Measurements from ENCODE around the gene GNAQ. TPM values are rescaled to one million over a fixed set of nuclear protein-coding genes. Genes with fewer than 3 reads are reported as not detected.

The GNAQ gene
- total and polyA plus RNA-seq, 8 donors = 55.5 to 95.5 (median 62.8) TPM

GRCh38 chr9:77927265-77927664 is 104.3 kb downstream of the GNAQ start:
- H3K4me3 ChIP-seq = no peak overlapping the region
- ATAC-seq = peak; percentile 79
- H3K27ac ChIP-seq = peak overlapping the region in 1 of 2 donors; percentile 20
- peaks cover 0 to 1% of the 10 kb centered on the region in 2 donors for H3K36me3 ChIP-seq
- H3K9me3 ChIP-seq = no peaks in the 10 kb centered on the region
- H3K4me1 ChIP-seq = peaks cover 12 to 37% of the 10 kb centered on the region in 2 donors
- intact Hi-C loops (cut with DNase I) = no loop called here
- no peak for DNase-seq
- TF ChIP-seq, protein P1, sequence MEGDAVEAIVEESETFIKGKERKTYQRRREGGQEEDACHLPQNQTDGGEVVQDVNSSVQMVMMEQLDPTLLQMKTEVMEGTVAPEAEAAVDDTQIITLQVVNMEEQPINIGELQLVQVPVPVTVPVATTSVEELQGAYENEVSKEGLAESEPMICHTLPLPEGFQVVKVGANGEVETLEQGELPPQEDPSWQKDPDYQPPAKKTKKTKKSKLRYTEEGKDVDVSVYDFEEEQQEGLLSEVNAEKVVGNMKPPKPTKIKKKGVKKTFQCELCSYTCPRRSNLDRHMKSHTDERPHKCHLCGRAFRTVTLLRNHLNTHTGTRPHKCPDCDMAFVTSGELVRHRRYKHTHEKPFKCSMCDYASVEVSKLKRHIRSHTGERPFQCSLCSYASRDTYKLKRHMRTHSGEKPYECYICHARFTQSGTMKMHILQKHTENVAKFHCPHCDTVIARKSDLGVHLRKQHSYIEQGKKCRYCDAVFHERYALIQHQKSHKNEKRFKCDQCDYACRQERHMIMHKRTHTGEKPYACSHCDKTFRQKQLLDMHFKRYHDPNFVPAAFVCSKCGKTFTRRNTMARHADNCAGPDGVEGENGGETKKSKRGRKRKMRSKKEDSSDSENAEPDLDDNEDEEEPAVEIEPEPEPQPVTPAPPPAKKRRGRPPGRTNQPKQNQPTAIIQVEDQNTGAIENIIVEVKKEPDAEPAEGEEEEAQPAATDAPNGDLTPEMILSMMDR (IDR thresholded peaks at IDR 0.05) = no peak
- no peaks in the 10 kb centered on the region for H3K27me3 ChIP-seq

- DNase-seq (no peak), ATAC-seq (peak; percentile 58)
- H3K4me3 ChIP-seq = no peak overlapping the region
- H3K9me3 ChIP-seq = no peaks in the 10 kb centered on the region
- peaks cover 12 to 37% of the 10 kb centered on the region in 2 donors for H3K4me1 ChIP-seq
- TF ChIP-seq, protein P1 (IDR thresholded peaks at IDR 0.05) = no peak
- no peaks in the 10 kb centered on the region for H3K27me3 ChIP-seq
- intact Hi-C loops (cut with DNase I) = no loop called here
- peaks cover 0 to 7% of the 10 kb centered on the region in 2 donors for H3K36me3 ChIP-seq
- peak overlapping the region in 1 of 2 donors; percentile 20 for H3K27ac ChIP-seq
Measured at GRCh38 chr9:77926371-77926878, 105.2 kb downstream of the GNAQ start.

GRCh38 chr9:77922591-77922990 is 109.0 kb downstream of the GNAQ start:
- intact Hi-C loops (cut with DNase I) = no loop called here
- no peak for ATAC-seq

GRCh38 chr9:77917800-77918199 is 113.8 kb downstream of the GNAQ start:
- no peak for DNase-seq
- TF ChIP-seq, protein P1 (IDR thresholded peaks at IDR 0.05) = no peak

More at GRCh38 chr9:77922591-77922990, 109.0 kb downstream of the GNAQ start:
- Histone ChIP-seq H3K36me3 (peaks cover 0 to 26% of the 10 kb centered on the region in 2 donors), H3K4me3 (no peak overlapping the region), H3K27ac (no peak overlapping the region), H3K9me3 (no peaks in the 10 kb centered on the region), H3K27me3 (no peaks in the 10 kb centered on the region), H3K4me1 (peaks cover 11 to 38% of the 10 kb centered on the region in 2 donors)
- DNase-seq = no peak
- TF ChIP-seq, protein P1 (IDR thresholded peaks at IDR 0.05) = no peak

DNA sequence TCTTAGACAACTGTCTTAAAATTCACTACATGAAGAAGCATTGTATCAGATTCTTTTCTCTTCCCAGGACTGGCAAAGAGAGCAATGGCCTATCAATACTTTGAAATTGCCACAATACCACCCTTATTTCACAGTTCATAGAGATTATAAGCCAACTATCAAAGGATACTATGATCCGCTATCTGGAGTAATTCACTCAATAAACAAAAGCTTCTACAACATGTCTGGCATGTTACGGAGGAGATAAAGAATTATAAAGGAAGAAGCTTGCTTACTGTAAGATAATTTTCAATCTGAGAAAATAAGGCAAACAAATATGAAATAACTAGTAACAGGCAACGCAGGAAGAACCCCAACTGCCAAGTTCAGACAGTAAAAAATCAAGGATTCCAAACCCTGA is 114.8 kb downstream of the GNAQ start:
- intact Hi-C loops (cut with DNase I) = loop anchor here in 1 of 2 donors (10.0 kb wide), 1 partner anchor 62 kb away; no protein-coding TSS in a partner anchor
- Histone ChIP-seq H3K36me3 (peaks cover 0 to 20% of the 10 kb centered on the region in 2 donors), H3K27me3 (no peaks in the 10 kb centered on the region), H3K4me1 (peaks cover 0 to 39% of the 10 kb centered on the region in 2 donors), H3K27ac (no peak overlapping the region), H3K4me3 (no peak overlapping the region), H3K9me3 (no peaks in the 10 kb centered on the region)
- ATAC-seq (no peak), DNase-seq (no peak)
- TF ChIP-seq, protein P1 (IDR thresholded peaks at IDR 0.05) = no peak

More at GRCh38 chr9:77917800-77918199, 113.8 kb downstream of the GNAQ start:
- no peaks in the 10 kb centered on the region for H3K9me3 ChIP-seq
- intact Hi-C loops (cut with DNase I) = loop anchor here in 1 of 2 donors (10.0 kb wide), 1 partner anchor 63 kb away; no protein-coding TSS in a partner anchor
- peak overlapping the region in 1 of 2 donors; percentile 40 for H3K27ac ChIP-seq
- no peak overlapping the region for H3K4me3 ChIP-seq
- peaks cover 0 to 26% of the 10 kb centered on the region in 2 donors for H3K36me3 ChIP-seq
- no peak for ATAC-seq
- peaks cover 0 to 37% of the 10 kb centered on the region in 2 donors for H3K4me1 ChIP-seq
- H3K27me3 ChIP-seq = no peaks in the 10 kb centered on the region
